ENCODE measurements around the gene FBXW4.

Gene FBXW4

DNA sequence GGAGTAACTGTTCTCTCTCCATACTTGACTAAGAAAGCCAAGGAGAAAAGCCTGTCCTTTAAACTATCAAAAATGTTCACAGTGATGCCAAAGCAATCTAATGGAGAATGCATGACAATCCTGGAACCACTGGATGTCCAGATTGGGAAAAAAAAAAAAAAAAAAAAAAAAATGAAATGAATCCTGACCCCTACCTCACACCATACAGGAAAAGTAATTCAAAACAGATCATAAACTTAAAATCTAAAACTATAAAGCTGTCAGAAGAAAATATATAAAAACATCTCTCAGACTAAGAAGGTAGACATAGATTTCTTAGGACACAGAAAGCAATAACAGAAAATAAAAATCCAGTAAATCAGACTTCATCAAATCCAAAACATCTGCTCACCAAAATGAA is 18.4 kb downstream of the FBXW4 start:
- TF ChIP-seq, protein P1, sequence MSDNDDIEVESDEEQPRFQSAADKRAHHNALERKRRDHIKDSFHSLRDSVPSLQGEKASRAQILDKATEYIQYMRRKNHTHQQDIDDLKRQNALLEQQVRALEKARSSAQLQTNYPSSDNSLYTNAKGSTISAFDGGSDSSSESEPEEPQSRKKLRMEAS (IDR thresholded peaks at IDR 0.05) = no peak
- no peak for TF ChIP-seq ZBTB7A (IDR thresholded peaks at IDR 0.05; ENCODE audit: low read depth)
- no peak for TF ChIP-seq CEBPB (IDR thresholded peaks at IDR 0.05)
- no peak for TF ChIP-seq YY1 (IDR thresholded peaks at IDR 0.05; ENCODE audit: low read depth)
- no peak for TF ChIP-seq FOXM1 (IDR thresholded peaks at IDR 0.05; ENCODE audit: borderline replicate concordance, low read depth)
- TF ChIP-seq, protein P2, sequence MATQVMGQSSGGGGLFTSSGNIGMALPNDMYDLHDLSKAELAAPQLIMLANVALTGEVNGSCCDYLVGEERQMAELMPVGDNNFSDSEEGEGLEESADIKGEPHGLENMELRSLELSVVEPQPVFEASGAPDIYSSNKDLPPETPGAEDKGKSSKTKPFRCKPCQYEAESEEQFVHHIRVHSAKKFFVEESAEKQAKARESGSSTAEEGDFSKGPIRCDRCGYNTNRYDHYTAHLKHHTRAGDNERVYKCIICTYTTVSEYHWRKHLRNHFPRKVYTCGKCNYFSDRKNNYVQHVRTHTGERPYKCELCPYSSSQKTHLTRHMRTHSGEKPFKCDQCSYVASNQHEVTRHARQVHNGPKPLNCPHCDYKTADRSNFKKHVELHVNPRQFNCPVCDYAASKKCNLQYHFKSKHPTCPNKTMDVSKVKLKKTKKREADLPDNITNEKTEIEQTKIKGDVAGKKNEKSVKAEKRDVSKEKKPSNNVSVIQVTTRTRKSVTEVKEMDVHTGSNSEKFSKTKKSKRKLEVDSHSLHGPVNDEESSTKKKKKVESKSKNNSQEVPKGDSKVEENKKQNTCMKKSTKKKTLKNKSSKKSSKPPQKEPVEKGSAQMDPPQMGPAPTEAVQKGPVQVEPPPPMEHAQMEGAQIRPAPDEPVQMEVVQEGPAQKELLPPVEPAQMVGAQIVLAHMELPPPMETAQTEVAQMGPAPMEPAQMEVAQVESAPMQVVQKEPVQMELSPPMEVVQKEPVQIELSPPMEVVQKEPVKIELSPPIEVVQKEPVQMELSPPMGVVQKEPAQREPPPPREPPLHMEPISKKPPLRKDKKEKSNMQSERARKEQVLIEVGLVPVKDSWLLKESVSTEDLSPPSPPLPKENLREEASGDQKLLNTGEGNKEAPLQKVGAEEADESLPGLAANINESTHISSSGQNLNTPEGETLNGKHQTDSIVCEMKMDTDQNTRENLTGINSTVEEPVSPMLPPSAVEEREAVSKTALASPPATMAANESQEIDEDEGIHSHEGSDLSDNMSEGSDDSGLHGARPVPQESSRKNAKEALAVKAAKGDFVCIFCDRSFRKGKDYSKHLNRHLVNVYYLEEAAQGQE (IDR thresholded peaks at IDR 0.05; ENCODE audit: low read depth) = no peak
- TF ChIP-seq EGR1 (IDR thresholded peaks at IDR 0.05) = no peak
- no peak for TF ChIP-seq TCF12 (IDR thresholded peaks at IDR 0.05; ENCODE audit: low read depth)
- no peak for TF ChIP-seq NFIC (IDR thresholded peaks at IDR 0.05)
- TF ChIP-seq EP300 (IDR thresholded peaks at IDR 0.05; ENCODE audit: borderline replicate concordance) = no peak
- TF ChIP-seq TAF1 (IDR thresholded peaks at IDR 0.05; ENCODE audit: low read depth) = no peak
- TF ChIP-seq CREB1 (IDR thresholded peaks at IDR 0.05; ENCODE audit: low read depth) = no peak
- TF ChIP-seq, protein P3, sequence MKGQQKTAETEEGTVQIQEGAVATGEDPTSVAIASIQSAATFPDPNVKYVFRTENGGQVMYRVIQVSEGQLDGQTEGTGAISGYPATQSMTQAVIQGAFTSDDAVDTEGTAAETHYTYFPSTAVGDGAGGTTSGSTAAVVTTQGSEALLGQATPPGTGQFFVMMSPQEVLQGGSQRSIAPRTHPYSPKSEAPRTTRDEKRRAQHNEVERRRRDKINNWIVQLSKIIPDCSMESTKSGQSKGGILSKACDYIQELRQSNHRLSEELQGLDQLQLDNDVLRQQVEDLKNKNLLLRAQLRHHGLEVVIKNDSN (IDR thresholded peaks at IDR 0.05) = no peak
- TF ChIP-seq TEAD4 (IDR thresholded peaks at IDR 0.05) = no peak
- no peak for TF ChIP-seq RAD21 (IDR thresholded peaks at IDR 0.05; ENCODE audit: low read depth)

DNA sequence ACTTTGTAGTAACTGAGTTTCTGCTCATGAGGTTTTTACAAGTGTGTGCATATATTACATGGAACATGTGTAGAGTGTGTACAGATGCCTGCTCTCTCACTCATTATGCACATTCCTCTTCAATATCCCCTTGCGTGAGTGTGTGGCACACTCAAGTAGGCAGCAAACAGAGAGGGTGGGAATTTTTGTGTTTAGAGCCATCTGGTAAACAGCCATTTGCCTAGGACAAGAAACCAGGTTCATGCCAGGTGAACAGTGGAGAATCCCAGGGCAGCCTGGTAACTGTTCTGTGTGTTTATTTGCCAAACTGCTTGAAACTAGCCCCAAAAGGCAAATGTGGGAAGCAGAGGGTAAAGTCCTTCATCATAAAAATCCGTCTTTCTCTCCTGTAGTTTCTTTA is 19.9 kb downstream of the FBXW4 start:
- TF ChIP-seq, protein P3 (IDR thresholded peaks at IDR 0.05) = no peak
- TF ChIP-seq NFIC (IDR thresholded peaks at IDR 0.05) = no peak
- no peak for TF ChIP-seq EGR1 (IDR thresholded peaks at IDR 0.05)
- no peak for TF ChIP-seq YY1 (IDR thresholded peaks at IDR 0.05; ENCODE audit: low read depth)
- TF ChIP-seq TCF12 (IDR thresholded peaks at IDR 0.05; ENCODE audit: low read depth) = no peak
- no peak for TF ChIP-seq FOXM1 (IDR thresholded peaks at IDR 0.05; ENCODE audit: borderline replicate concordance, low read depth)
- TF ChIP-seq, protein P1 (IDR thresholded peaks at IDR 0.05) = no peak
- no peak for TF ChIP-seq CREB1 (IDR thresholded peaks at IDR 0.05; ENCODE audit: low read depth)
- TF ChIP-seq CEBPB (IDR thresholded peaks at IDR 0.05) = no peak
- no peak for TF ChIP-seq TAF1 (IDR thresholded peaks at IDR 0.05; ENCODE audit: low read depth)
- TF ChIP-seq, protein P2 (IDR thresholded peaks at IDR 0.05; ENCODE audit: low read depth) = no peak
- no peak for TF ChIP-seq ZBTB7A (IDR thresholded peaks at IDR 0.05; ENCODE audit: low read depth)
- TF ChIP-seq RAD21 (IDR thresholded peaks at IDR 0.05; ENCODE audit: low read depth) = no peak
- TF ChIP-seq TEAD4 (IDR thresholded peaks at IDR 0.05) = no peak
- no peak for TF ChIP-seq EP300 (IDR thresholded peaks at IDR 0.05; ENCODE audit: borderline replicate concordance)

DNA sequence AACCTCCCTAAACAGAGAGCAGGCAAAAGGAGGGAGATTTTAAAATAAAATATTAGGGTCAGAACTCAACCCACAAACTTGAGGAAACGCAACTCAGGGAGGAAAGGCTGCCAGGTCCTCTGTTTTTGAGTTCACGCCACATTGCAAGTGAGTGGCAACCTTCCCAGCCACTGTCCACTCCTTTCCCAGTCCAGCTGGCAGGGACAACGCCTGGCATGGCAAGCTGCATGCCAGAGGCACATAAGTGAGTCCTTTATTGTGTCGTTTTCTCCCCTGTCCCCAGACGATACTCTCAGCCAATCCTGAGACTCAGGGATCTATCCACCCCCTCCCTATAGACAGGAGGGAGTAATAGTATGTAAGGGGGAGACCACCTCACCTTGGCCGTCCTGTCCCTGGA is 22.4 kb downstream of the FBXW4 start:
- TF ChIP-seq, protein P2 (IDR thresholded peaks at IDR 0.05; ENCODE audit: low read depth) = no peak
- TF ChIP-seq NFIC (IDR thresholded peaks at IDR 0.05) (no peak), YY1 (IDR thresholded peaks at IDR 0.05; ENCODE audit: low read depth) (no peak), FOXM1 (IDR thresholded peaks at IDR 0.05; ENCODE audit: borderline replicate concordance, low read depth) (no peak), EGR1 (IDR thresholded peaks at IDR 0.05) (no peak), CEBPB (IDR thresholded peaks at IDR 0.05) (no peak), TCF12 (IDR thresholded peaks at IDR 0.05; ENCODE audit: low read depth) (no peak), CREB1 (IDR thresholded peaks at IDR 0.05; ENCODE audit: low read depth) (no peak), ZBTB7A (IDR thresholded peaks at IDR 0.05; ENCODE audit: low read depth) (no peak)
- TF ChIP-seq, protein P1 (IDR thresholded peaks at IDR 0.05) = no peak

DNA sequence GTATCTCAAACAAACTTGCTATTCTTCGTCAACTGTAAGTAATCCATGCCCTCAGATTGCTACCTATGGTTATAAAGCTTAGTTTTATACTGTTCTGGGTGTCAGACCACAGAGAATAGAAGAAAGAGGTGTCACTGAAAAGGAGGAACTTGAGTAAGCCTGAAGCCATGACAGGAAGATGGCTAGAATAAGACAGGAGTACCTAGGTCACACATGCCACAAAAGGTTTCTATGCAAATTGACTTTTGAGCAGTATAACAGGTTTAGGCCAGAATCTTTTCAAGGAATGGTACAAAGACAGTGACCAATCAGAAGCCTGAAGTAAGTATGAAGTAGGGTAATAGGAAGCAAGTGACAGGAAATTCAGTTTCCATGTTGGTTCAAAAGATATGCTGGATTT is 23.5 kb downstream of the FBXW4 start:
- TF ChIP-seq TEAD4 (IDR thresholded peaks at IDR 0.05) (no peak), TCF12 (IDR thresholded peaks at IDR 0.05; ENCODE audit: low read depth) (no peak), EGR1 (IDR thresholded peaks at IDR 0.05) (no peak), FOXM1 (IDR thresholded peaks at IDR 0.05; ENCODE audit: borderline replicate concordance, low read depth) (no peak), CREB1 (IDR thresholded peaks at IDR 0.05; ENCODE audit: low read depth) (no peak), EP300 (IDR thresholded peaks at IDR 0.05; ENCODE audit: borderline replicate concordance) (no peak), YY1 (IDR thresholded peaks at IDR 0.05; ENCODE audit: low read depth) (no peak)
- TF ChIP-seq, protein P2 (IDR thresholded peaks at IDR 0.05; ENCODE audit: low read depth) = no peak
